Caki2 (cell line): ENCODE data around the gene DCAF11. TPM values are rescaled to one million over a fixed set of nuclear protein-coding genes. Genes with fewer than 3 reads are reported as not detected.

Source experiments
- DNase-seq: peaks from one replicate; pipeline ENCODE4 v3.0.0-alpha.2; 2015; ENCODE audit warnings: low read depth
- in situ Hi-C: cut with HindIII; loops from 2 replicates; pipeline ENCODE4 v1.10.0; 2016; ENCODE audit warnings: low sequenced_read_pairs, low pct_unique_long_range_greater_than_20kb, mixed read lengths
- total RNA-seq: library from RNA; depleted of rRNA; stranded (reverse); fragments of >200 nt; shearing (Covaris generic); gene quantifications from 2 replicates; pipeline ENCODE4 v1.2.3, GENCODE V29; 2014; ENCODE audit warnings: low replicate concordance

DCAF11 gene
- total RNA-seq, 1 experiment from 2014 or later, result 47.4 TPM

GRCh38 chr14:24131549-24131966 lies 17.0 kb downstream of the DCAF11 start:
- DNase-seq, result no peak
- in situ Hi-C loops, result no loop called here

- DNase-seq, result no peak
- in situ Hi-C loops, result no loop called here
Measured at GRCh38 chr14:24132061-24132685, 17.6 kb downstream of the DCAF11 start.

- in situ Hi-C loops, result no loop called here
Measured at GRCh38 chr14:24132976-24133375, 18.4 kb downstream of the DCAF11 start.

GRCh38 chr14:24133735-24134134 lies 19.2 kb downstream of the DCAF11 start:
- no peak for DNase-seq

More at GRCh38 chr14:24132976-24133375, 18.4 kb downstream of the DCAF11 start:
- no peak for DNase-seq

GRCh38 chr14:24135584-24135833 lies 20.9 kb downstream of the DCAF11 start:
- in situ Hi-C loops, result no loop called here
- DNase-seq, result no peak

More at GRCh38 chr14:24133735-24134134, 19.2 kb downstream of the DCAF11 start:
- in situ Hi-C loops, result no loop called here

- DNase-seq, result peak; percentile 80
- in situ Hi-C loops, result no loop called here
Measured at GRCh38 chr14:24135834-24136683, 21.5 kb downstream of the DCAF11 start, which contains the start of gene PSME1. TSS of gene PSME1 (plus strand) at chr14:24136194. CDS start at chr14:24136263, 69 bp downstream.

- in situ Hi-C loops, result no loop called here
- DNase-seq, result no peak
Measured at GRCh38 chr14:24136684-24137528, 22.3 kb downstream of the DCAF11 start.

GRCh38 chr14:24137529-24138395 lies 23.2 kb downstream of the DCAF11 start:
- no peak for DNase-seq
- in situ Hi-C loops, result no loop called here

GRCh38 chr14:24138396-24139271 lies 24.1 kb downstream of the DCAF11 start:
- in situ Hi-C loops, result no loop called here
- DNase-seq, result no peak

- in situ Hi-C loops, result no loop called here
- DNase-seq, result no peak
Measured at GRCh38 chr14:24139272-24139934, 24.8 kb downstream of the DCAF11 start.

- in situ Hi-C loops, result no loop called here
- DNase-seq, result peak; percentile 97
Measured at GRCh38 chr14:24141097-24141880, 26.7 kb downstream of the DCAF11 start, which contains the start of gene EMC9. TSS of gene EMC9 (minus strand) at chr14:24141591. CDS start at chr14:24141304, 287 bp downstream.

- no peak for DNase-seq
- in situ Hi-C loops, result no loop called here
Measured at GRCh38 chr14:24143511-24143910, 28.9 kb downstream of the DCAF11 start.

GRCh38 chr14:24144451-24144850 lies 29.9 kb downstream of the DCAF11 start:
- in situ Hi-C loops, result no loop called here

GRCh38 chr14:24145219-24145618 lies 30.6 kb downstream of the DCAF11 start:
- in situ Hi-C loops, result no loop called here
- DNase-seq, result no peak

More at GRCh38 chr14:24144451-24144850, 29.9 kb downstream of the DCAF11 start:
- DNase-seq, result no peak

GRCh38 chr14:24145690-24146452 lies 31.3 kb downstream of the DCAF11 start:
- peak; percentile 60 for DNase-seq
- in situ Hi-C loops, result no loop called here
